Esophagus squamous epithelium (tissue), 5 donors: ENCODE data around the gene CALHM5. TPM values are rescaled to one million over a fixed set of nuclear protein-coding genes. Genes with fewer than 3 reads are reported as not detected.

Source experiments
- DNase-seq: peaks from one replicate; lab custom pipeline; 2025; lab: John Stamatoyannopoulos, UW
- H3K27ac ChIP-seq, 4 donors: fragments of 200-600 bp; sonication (generic); one replicate each; pipeline ENCODE4 v1.5.1; 2016 to 2019; ENCODE audit warnings: mild to moderate bottlenecking in 1 of 4
- H3K27me3 ChIP-seq, 4 donors: fragments of 200-600 bp; sonication (generic); 1 replicate in 3 of 4; 2 replicates in 1 of 4; pipeline versions ENCODE4 v1.5.1 to v1.6.0; 2017 to 2021; ENCODE audit warnings: antibody characterized with exemption in 1 of 4
- H3K36me3 ChIP-seq, 3 donors: fragments of 200-600 bp; sonication (generic); one replicate each; pipeline ENCODE4 v1.5.1; 2016 to 2019
- H3K4me1 ChIP-seq, 3 donors: fragments of 200-600 bp; sonication (generic); one replicate each; pipeline ENCODE4 v1.5.1; 2017 to 2019
- H3K4me3 ChIP-seq, 4 donors: fragments of 200-600 bp; sonication (generic); 1 replicate in 3 of 4; 2 replicates in 1 of 4; pipeline ENCODE4 v1.5.1; 2016 to 2019; ENCODE audit warnings: mild to moderate bottlenecking in 2 of 4, moderate library complexity in 1 of 4
- H3K9me3 ChIP-seq, 3 donors: fragments of 200-600 bp; sonication (generic); one replicate each; pipeline ENCODE4 v1.5.1; 2016 to 2019
- CTCF ChIP-seq, 6 experiments: fragments of 450-650 bp in 4 of 6; fragments of 200-600 bp in 2 of 6; sonication (generic) in 2 of 6; IDR thresholded peaks; one replicate each; pipeline ENCODE4 v1.5.1; 2016 to 2019; ENCODE audit warnings: antibody characterized with exemption in 6 of 6, mild to moderate bottlenecking in 4 of 6, moderate library complexity in 4 of 6
- POLR2A ChIP-seq, 4 donors: fragments of 450-650 bp; IDR thresholded peaks; one replicate each; pipeline ENCODE4 v1.6.1; 2017; ENCODE audit warnings: antibody characterized with exemption in 4 of 4, mild to moderate bottlenecking in 4 of 4, moderate library complexity in 3 of 4
- WGBS, 2 donors: methylation state at CpG; one replicate each; pipeline ENCODE4 v1.1.5; 2018; 5-methylcytosine and 5-hydroxymethylcytosine counted together
- intact Hi-C: fragments of 100-400 bp; cut with DNase I; formaldehyde crosslinking; loops from one replicate; pipeline ENCODE4 v1.15.0; 2022
- total RNA-seq, 4 donors: library from RNA; depleted of rRNA; stranded (reverse); fragments of >200 nt; gene quantifications; one replicate each; pipeline ENCODE4 v1.1.0, GENCODE V29; 2016
- donor health status: DM: yes; HTN: yes; CAD: no.

CALHM5 gene
- total RNA-seq, 4 donors from 2014 or later: 0.04 to 1.7 (median 0.56) TPM

GRCh38 chr6:116542426-116542825 is 31.0 kb downstream of the CALHM5 start:
- intact Hi-C loops: no loop called here
- TF ChIP-seq POLR2A (IDR thresholded peaks at IDR 0.05) (no peak), CTCF (IDR thresholded peaks at IDR 0.05) (no peak)

GRCh38 chr6:116543149-116543548 is 31.7 kb downstream of the CALHM5 start:
- no peak overlapping the region for H3K27ac ChIP-seq
- H3K27me3 ChIP-seq: peaks cover 0 to 14% (median 0%) of the 10 kb centered on the region in 4 donors
- H3K9me3 ChIP-seq: no peaks in the 10 kb centered on the region
- no peak for DNase-seq
- no peaks in the 10 kb centered on the region for H3K36me3 ChIP-seq
- H3K4me3 ChIP-seq: no peak overlapping the region
- no peaks in the 10 kb centered on the region for H3K4me1 ChIP-seq
- TF ChIP-seq POLR2A (IDR thresholded peaks at IDR 0.05) (no peak), CTCF (IDR thresholded peaks at IDR 0.05) (no peak)
- intact Hi-C loops: no loop called here

More at GRCh38 chr6:116542426-116542825, 31.0 kb downstream of the CALHM5 start:
- H3K36me3 ChIP-seq: no peaks in the 10 kb centered on the region
- no peak overlapping the region for H3K27ac ChIP-seq
- DNase-seq: no peak
- H3K9me3 ChIP-seq: no peaks in the 10 kb centered on the region
- H3K4me3 ChIP-seq: no peak overlapping the region
- no peaks in the 10 kb centered on the region for H3K4me1 ChIP-seq
- peaks cover 0 to 14% (median 0%) of the 10 kb centered on the region in 4 donors for H3K27me3 ChIP-seq

GRCh38 chr6:116545651-116546050 is 34.2 kb downstream of the CALHM5 start, which contains the start of gene TRAPPC3L:
TSS of gene TRAPPC3L (minus strand) at chr6:116545684. CDS start at chr6:116545514, 170 bp downstream.
- no peak for TF ChIP-seq CTCF (IDR thresholded peaks at IDR 0.05)
- TF ChIP-seq POLR2A (IDR thresholded peaks at IDR 0.05): no peak
- no peaks in the 10 kb centered on the region for H3K36me3 ChIP-seq
- DNase-seq: no peak
- H3K27ac ChIP-seq: no peak within 1 kb of the TSS
- peaks cover 0 to 9% (median 0%) of the 10 kb centered on the region in 4 donors for H3K27me3 ChIP-seq
- intact Hi-C loops: no loop called here
- H3K4me3 ChIP-seq: no peak within 1 kb of the TSS
- H3K4me1 ChIP-seq: no peaks in the 10 kb centered on the region
- WGBS, 2 donors: 26 to 29% methylated on average over 4 of the region's 4 CpGs
- H3K9me3 ChIP-seq: no peaks in the 10 kb centered on the region

- no peaks in the 10 kb centered on the region for H3K36me3 ChIP-seq
- no peak for TF ChIP-seq POLR2A (IDR thresholded peaks at IDR 0.05)
- no peak for TF ChIP-seq CTCF (IDR thresholded peaks at IDR 0.05)
- H3K4me3 ChIP-seq: no peak overlapping the region
- no peaks in the 10 kb centered on the region for H3K9me3 ChIP-seq
- intact Hi-C loops: no loop called here
- peaks cover 0 to 7% (median 0%) of the 10 kb centered on the region in 4 donors for H3K27me3 ChIP-seq
- no peaks in the 10 kb centered on the region for H3K4me1 ChIP-seq
- no peak overlapping the region for H3K27ac ChIP-seq
- 88 to 90% methylated on average over 5 to 6 of the region's 6 CpGs for WGBS, 2 donors
- DNase-seq: no peak
These were observed 35.9 kb downstream of the CALHM5 start for GRCh38 chr6:116547358-116547757.

- 55 to 65% methylated on average over 4 of the region's 4 CpGs for WGBS, 2 donors
- Histone ChIP-seq H3K27ac (no peak overlapping the region), H3K36me3 (no peaks in the 10 kb centered on the region), H3K4me3 (no peak overlapping the region), H3K4me1 (no peaks in the 10 kb centered on the region), H3K9me3 (no peaks in the 10 kb centered on the region), H3K27me3 (no peaks in the 10 kb centered on the region)
- no peak for TF ChIP-seq CTCF (IDR thresholded peaks at IDR 0.05)
- no peak for TF ChIP-seq POLR2A (IDR thresholded peaks at IDR 0.05)
- DNase-seq: no peak
- intact Hi-C loops: no loop called here
These were observed 39.4 kb downstream of the CALHM5 start for GRCh38 chr6:116550796-116551195.
